Measurements from ENCODE around the gene ARRDC3. TPM values are rescaled to one million over a fixed set of nuclear protein-coding genes. Genes with fewer than 3 reads are reported as not detected.

The ARRDC3 gene
- total and polyA plus RNA-seq, 10 of the 15 experiments (the other 5 are each of a cell fraction or from before 2014, with no cell fraction given), result 2.3 to 14.0 (median 8.6) TPM

DNA sequence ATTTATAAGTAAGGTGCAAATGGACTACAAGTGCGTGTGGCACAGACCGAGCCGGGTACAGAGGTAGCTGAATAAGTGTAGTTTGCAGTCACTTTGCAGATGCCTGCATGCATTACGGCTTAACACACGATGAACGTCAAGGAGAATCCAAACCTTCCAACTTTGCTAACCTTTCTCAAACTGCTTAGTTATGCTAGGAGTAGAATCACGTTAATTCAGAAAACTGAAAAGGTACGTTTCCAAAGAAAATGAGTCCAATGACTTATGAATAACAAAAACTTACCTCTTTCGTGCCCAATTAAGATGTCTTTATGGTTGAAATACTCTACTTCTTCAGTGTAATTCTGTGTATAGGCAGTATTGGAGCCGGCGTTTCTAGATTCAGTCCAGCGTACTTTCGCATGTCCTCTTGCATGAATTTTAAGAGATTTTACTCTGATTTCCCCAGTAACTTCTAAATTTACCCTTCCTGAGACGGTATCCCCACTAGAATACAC lies 539 bp downstream of the ARRDC3 start (continued):
- TF ChIP-seq, protein P1, sequence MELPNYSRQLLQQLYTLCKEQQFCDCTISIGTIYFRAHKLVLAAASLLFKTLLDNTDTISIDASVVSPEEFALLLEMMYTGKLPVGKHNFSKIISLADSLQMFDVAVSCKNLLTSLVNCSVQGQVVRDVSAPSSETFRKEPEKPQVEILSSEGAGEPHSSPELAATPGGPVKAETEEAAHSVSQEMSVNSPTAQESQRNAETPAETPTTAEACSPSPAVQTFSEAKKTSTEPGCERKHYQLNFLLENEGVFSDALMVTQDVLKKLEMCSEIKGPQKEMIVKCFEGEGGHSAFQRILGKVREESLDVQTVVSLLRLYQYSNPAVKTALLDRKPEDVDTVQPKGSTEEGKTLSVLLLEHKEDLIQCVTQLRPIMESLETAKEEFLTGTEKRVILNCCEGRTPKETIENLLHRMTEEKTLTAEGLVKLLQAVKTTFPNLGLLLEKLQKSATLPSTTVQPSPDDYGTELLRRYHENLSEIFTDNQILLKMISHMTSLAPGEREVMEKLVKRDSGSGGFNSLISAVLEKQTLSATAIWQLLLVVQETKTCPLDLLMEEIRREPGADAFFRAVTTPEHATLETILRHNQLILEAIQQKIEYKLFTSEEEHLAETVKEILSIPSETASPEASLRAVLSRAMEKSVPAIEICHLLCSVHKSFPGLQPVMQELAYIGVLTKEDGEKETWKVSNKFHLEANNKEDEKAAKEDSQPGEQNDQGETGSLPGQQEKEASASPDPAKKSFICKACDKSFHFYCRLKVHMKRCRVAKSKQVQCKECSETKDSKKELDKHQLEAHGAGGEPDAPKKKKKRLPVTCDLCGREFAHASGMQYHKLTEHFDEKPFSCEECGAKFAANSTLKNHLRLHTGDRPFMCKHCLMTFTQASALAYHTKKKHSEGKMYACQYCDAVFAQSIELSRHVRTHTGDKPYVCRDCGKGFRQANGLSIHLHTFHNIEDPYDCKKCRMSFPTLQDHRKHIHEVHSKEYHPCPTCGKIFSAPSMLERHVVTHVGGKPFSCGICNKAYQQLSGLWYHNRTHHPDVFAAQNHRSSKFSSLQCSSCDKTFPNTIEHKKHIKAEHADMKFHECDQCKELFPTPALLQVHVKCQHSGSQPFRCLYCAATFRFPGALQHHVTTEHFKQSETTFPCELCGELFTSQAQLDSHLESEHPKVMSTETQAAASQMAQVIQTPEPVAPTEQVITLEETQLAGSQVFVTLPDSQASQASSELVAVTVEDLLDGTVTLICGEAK (IDR thresholded peaks at IDR 0.05; ENCODE audit: borderline replicate concordance), result 0 out of 2 replicates have a peak, but pooled peaks have one; percentile 7
- TF ChIP-seq BACH1 (IDR thresholded peaks at IDR 0.05; ENCODE audit: borderline replicate concordance) (0 out of 2 replicates have a peak, but pooled peaks have one; percentile 16), HCFC1 (IDR thresholded peaks at IDR 0.05; ENCODE audit: low read length) (no peak), POLR2A (IDR thresholded peaks at IDR 0.05; ENCODE audit: low read depth, low read length) (peak; percentile 63; the same call in 1 of the 2 replicates)

GRCh38 chr5:91381774-91382359 lies 1.2 kb downstream of the ARRDC3 start:
- ChIA-PET POLR2A (interaction anchor here (3.9 kb wide), 1 partner anchor 101 kb away, joined by 31 read pairs; no protein-coding TSS in a partner anchor), CTCF (interaction anchor here (6.8 kb wide), 2 partner anchors 36 to 449 kb away, joined by 117 to 199 read pairs; no protein-coding TSS in a partner anchor), SMC1A (ENCODE audit: uncharacterized antibody, unreplicated experiment) (interaction anchor here (1.5 to 10.9 kb wide), 7 partner anchors 11 to 322 kb away, joined by 4 to 132 read pairs (median 32); no protein-coding TSS in a partner anchor), RAD21 (ENCODE audit: unreplicated experiment) (interaction anchor here (1.7 to 5.3 kb wide), 6 partner anchors 40 to 442 kb away, joined by 3 to 34 read pairs (median 20); no protein-coding TSS in a partner anchor)
- Histone ChIP-seq H3K4me2 (ENCODE audit: control insufficient read depth, insufficient read depth) (peak overlapping the region; percentile 75), H3K9me3 (replicated peaks; ENCODE audit: control insufficient read depth, insufficient read depth, low read length) (no peaks in the 10 kb centered on the region), H2AFZ (ENCODE audit: control insufficient read depth, low read depth, low read length) (no peak overlapping the region; the same call in 1 of the 2 replicates), H3K4me3 (peak overlapping the region; percentile 95), H3K27me3 (replicated peaks in 1 of 2; ENCODE audit: control insufficient read depth in 2 of 2, insufficient read depth in 2 of 2, low read length in 1 of 2) (no peaks in the 10 kb centered on the region), H3K79me2 (ENCODE audit: control insufficient read depth, insufficient read depth, low read length) (peaks cover 46% of the 10 kb centered on the region), H3K4me1 (ENCODE audit: control insufficient read depth, insufficient read depth, low read length) (peaks cover 8% of the 10 kb centered on the region; the same call in 1 of the 2 replicates), H3K36me3 (ENCODE audit: control insufficient read depth in 2 of 2, insufficient read depth in 2 of 2, low read length in 1 of 2) (peaks cover 0 to 3% of the 10 kb centered on the region in 2 experiments; a peak in 1 of 4 replicates), H3K27ac (ENCODE audit: control insufficient read depth, insufficient read depth) (peak overlapping the region; percentile 100), H3K9ac (ENCODE audit: control insufficient read depth, insufficient read depth, low read length) (peak overlapping the region; percentile 100), H4K20me1 (ENCODE audit: control insufficient read depth, insufficient read depth) (no peaks in the 10 kb centered on the region)
- intact Hi-C loops (cut with micrococcal nuclease; ENCODE audit: unreplicated experiment), result loop anchor here (2.0 to 10.0 kb wide), 6 partner anchors 101 to 907 kb away; partner anchors contain the start of genes MBLAC2 and POLR3G
- peak; percentile 49 for ATAC-seq
- peak; percentile 41 for DNase-seq (ENCODE audit: low read depth, low spot score)
- in situ Hi-C loops (cut with MboI), result loop anchor here (5.0 to 10.0 kb wide), 2 partner anchors 105 to 447 kb away; no protein-coding TSS in a partner anchor
- BruUV-seq (replicated peaks), result no TSS peak
- peak; percentile 75 for FAIRE-seq
- 2% methylated on average over 10 of the region's 10 CpGs for WGBS (ENCODE audit: insufficient coverage, insufficient replicate concordance, low lambda C conversion rate, missing lambda C conversion rate)
- TF ChIP-seq PML (IDR thresholded peaks at IDR 0.05; ENCODE audit: low read length) (no peak; the same call in 1 of the 2 replicates), ZNF274 (IDR thresholded peaks at IDR 0.05; ENCODE audit: insufficient read depth, insufficient read length) (no peak), POLR2AphosphoS5 (IDR thresholded peaks at IDR 0.05; ENCODE audit: low read length) (no peak; the same call in 1 of the 2 replicates), SMC3 (IDR thresholded peaks at IDR 0.05; ENCODE audit: borderline replicate concordance, low read length) (no peak), SREBF2 (IDR thresholded peaks at IDR 0.05; ENCODE audit: low read length) (no peak), FOXM1 (IDR thresholded peaks at IDR 0.05; ENCODE audit: low read depth, low read length) (0 out of 2 replicates have a peak, but pooled peaks have one; percentile 3), YBX1 (IDR thresholded peaks at IDR 0.05) (no peak), HDAC2 (IDR thresholded peaks at IDR 0.05) (no peak), ZZZ3 (IDR thresholded peaks at IDR 0.05; ENCODE audit: control insufficient read depth, insufficient read length, low read depth) (no peak), CBX3 (IDR thresholded peaks at IDR 0.05; ENCODE audit: borderline replicate concordance, low read depth) (no peak), MYB (IDR thresholded peaks at IDR 0.05; ENCODE audit: borderline replicate concordance, low read depth, low read length) (no peak), BACH1 (IDR thresholded peaks at IDR 0.05; ENCODE audit: borderline replicate concordance) (peak; percentile 57), NRF1 (conservative IDR thresholded peaks at IDR 0.05; ENCODE audit: low read depth, low read length) (no peak)
- TF ChIP-seq, protein P2, sequence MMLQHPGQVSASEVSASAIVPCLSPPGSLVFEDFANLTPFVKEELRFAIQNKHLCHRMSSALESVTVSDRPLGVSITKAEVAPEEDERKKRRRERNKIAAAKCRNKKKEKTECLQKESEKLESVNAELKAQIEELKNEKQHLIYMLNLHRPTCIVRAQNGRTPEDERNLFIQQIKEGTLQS (IDR thresholded peaks at IDR 0.05; ENCODE audit: borderline replicate concordance, extremely low read depth, low read depth, low read length), result peak; percentile 41; the same call in 1 of the 2 replicates
